ENCODE results near the gene ZFP62. TPM values are rescaled to one million over a fixed set of nuclear protein-coding genes. Genes with fewer than 3 reads are reported as not detected.
A peak's percentile ranks its signal among the peaks of the same experiment; 100 is the strongest.

The ZFP62 gene
- total RNA-seq, 4 donors from 2014 or later: 9.2 to 21.8 (median 10.8) TPM

GRCh38 chr5:180844858-180845257 is 16.2 kb downstream of the ZFP62 start:
- TF ChIP-seq CTCF (IDR thresholded peaks at IDR 0.05): no peak
- no peak for ATAC-seq (ENCODE audit: low FRiP score)
- DNase-seq (ENCODE audit: low spot score): no peak

DNA sequence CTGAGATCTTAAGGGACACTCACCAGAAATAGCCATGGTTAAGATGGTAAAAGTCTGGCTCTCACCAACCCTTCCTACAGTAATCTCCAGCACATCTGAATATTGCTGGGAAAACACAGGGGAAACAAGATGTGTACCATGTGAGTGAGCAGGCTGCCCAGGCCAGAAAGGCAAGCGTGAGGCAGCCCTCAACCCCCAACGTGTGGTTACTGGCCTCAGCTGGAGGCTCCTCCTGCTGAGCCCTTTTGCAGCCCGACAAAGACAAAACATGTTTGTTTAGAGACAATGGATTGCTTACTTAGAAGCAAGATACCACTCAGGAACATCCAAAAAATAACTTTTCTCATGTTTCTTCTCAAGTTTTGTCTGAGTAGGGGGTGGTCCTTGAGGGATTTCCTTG is 16.6 kb downstream of the ZFP62 start:
- DNase-seq (ENCODE audit: low spot score) (no peak), ATAC-seq (ENCODE audit: low FRiP score) (no peak)
- no peak for TF ChIP-seq CTCF (IDR thresholded peaks at IDR 0.05)

DNA sequence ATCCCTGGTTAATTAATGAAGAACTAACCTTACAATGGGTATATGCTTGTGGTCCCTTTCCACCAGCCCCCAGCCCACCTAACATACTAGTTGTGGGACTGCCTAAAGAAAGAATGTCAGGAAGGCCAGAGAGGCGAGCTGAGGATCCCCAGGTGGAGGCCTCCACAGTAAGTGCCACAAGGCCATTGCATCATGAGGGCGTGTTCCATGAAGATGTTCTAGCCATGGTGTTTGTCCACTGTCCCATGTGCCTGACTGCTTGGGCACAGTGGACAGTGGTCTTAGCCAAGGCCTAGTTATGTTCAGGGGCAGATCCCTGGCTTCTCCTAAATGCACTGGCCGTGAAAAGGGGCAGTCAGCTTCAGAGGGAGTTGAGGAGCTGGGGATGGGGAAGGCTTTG is 21.1 kb downstream of the ZFP62 start:
- DNase-seq (ENCODE audit: low spot score) (no peak), ATAC-seq (ENCODE audit: low FRiP score) (no peak)
- no peak for TF ChIP-seq CTCF (IDR thresholded peaks at IDR 0.05)

DNA sequence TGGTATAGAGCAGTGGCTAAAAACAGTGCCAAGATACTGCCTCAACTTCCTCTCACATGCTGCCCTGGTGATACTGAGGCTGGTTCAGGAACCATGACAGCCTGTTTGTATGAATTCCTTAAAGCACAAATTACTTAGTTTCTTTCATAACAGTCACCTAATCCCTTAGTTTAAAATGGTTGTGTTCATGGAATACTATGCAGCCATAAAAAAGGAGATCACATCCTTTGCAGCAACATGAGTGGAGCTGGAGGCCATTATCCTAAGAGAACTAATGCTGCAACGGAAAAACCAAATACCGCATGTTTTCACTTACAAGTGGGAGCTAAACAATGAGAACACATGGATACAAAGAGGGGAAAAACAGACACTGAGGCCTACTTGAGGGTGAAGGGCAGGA is 21.8 kb downstream of the ZFP62 start:
- TF ChIP-seq CTCF (IDR thresholded peaks at IDR 0.05): no peak
- no peak for DNase-seq (ENCODE audit: low spot score)
- no peak for ATAC-seq (ENCODE audit: low FRiP score)

DNA sequence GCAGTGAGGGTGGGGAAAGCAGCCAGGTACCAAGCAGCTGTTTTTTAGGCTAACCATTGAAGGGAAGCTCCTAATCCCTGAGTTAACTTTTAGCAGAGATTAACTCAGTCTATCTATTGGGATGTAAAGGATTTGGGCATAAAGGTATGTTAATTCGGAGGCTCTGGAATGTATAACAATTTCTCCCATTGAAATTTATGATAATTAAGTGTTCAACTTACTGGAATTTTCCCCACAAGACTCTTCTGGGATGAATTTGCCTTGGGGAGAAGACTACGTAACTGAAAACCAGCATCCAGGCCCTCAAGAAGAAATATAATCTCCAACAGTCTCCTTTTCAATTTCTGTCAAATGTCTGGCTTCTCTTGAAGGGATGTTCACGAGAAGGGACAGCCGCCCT is 23.6 kb downstream of the ZFP62 start:
- DNase-seq (ENCODE audit: low spot score): no peak

GRCh38 chr5:180832638-180833068 is 28.4 kb downstream of the ZFP62 start:
- TF ChIP-seq CTCF (IDR thresholded peaks at IDR 0.05): no peak
- DNase-seq (ENCODE audit: low spot score) (no peak), ATAC-seq (ENCODE audit: low FRiP score) (no peak)

More for the DNA sequence above, 23.6 kb downstream of the ZFP62 start:
- no peak for TF ChIP-seq CTCF (IDR thresholded peaks at IDR 0.05)
- ATAC-seq (ENCODE audit: low FRiP score): no peak

- no peak for TF ChIP-seq CTCF (IDR thresholded peaks at IDR 0.05)
- DNase-seq (ENCODE audit: low spot score): no peak
- ATAC-seq (ENCODE audit: low FRiP score): peak; percentile 91
Observed at GRCh38 chr5:180831139-180832093, 29.7 kb downstream of the ZFP62 start.
